ENCODE results near the gene SMCO4.
A peak's percentile ranks its signal among the peaks of the same experiment; 100 is the strongest.

The SMCO4 gene

GRCh38 chr11:93487032-93487483 is 56.1 kb downstream of the SMCO4 start:
- no peak overlapping the region for H3K27ac ChIP-seq
- DNase-seq (ENCODE audit: low spot score) = no peak
- TF ChIP-seq CTCF (conservative IDR thresholded peaks at IDR 0.05; ENCODE audit: low read depth) = no peak
- ChIA-PET POLR2A (ENCODE audit: low non-redundant PET) (no interaction called here), CTCF (no interaction called here)

- H3K27ac ChIP-seq = no peak overlapping the region
- no peak for TF ChIP-seq CTCF (conservative IDR thresholded peaks at IDR 0.05; ENCODE audit: low read depth)
- no peak for DNase-seq (ENCODE audit: low spot score)
- CTCF ChIA-PET = no interaction called here
- POLR2A ChIA-PET (ENCODE audit: low non-redundant PET) = no interaction called here
Observed at GRCh38 chr11:93485983-93486382, 57.2 kb downstream of the SMCO4 start.

- no peak for DNase-seq (ENCODE audit: low spot score)
- POLR2A ChIA-PET (ENCODE audit: low non-redundant PET) = no interaction called here
- no peak overlapping the region for H3K27ac ChIP-seq
- no peak for TF ChIP-seq CTCF (conservative IDR thresholded peaks at IDR 0.05; ENCODE audit: low read depth)
- CTCF ChIA-PET = no interaction called here
Observed at GRCh38 chr11:93484716-93485115, 58.5 kb downstream of the SMCO4 start.

GRCh38 chr11:93482556-93482955 is 60.6 kb downstream of the SMCO4 start:
- no peak for TF ChIP-seq CTCF (conservative IDR thresholded peaks at IDR 0.05; ENCODE audit: low read depth)
- ChIA-PET POLR2A (ENCODE audit: low non-redundant PET) (no interaction called here), CTCF (interaction anchor here (0.6 to 0.9 kb wide), 2 partner anchors 10 to 20 kb away, joined by 3 read pairs; no protein-coding TSS in a partner anchor)
- DNase-seq (ENCODE audit: low spot score) = no peak
- H3K27ac ChIP-seq = no peak overlapping the region

GRCh38 chr11:93481696-93482095 is 61.5 kb downstream of the SMCO4 start:
- no peak for TF ChIP-seq CTCF (conservative IDR thresholded peaks at IDR 0.05; ENCODE audit: low read depth)
- DNase-seq (ENCODE audit: low spot score) = peak; percentile 9
- ChIA-PET CTCF (interaction anchor here (0.6 to 0.9 kb wide), 2 partner anchors 10 to 19 kb away, joined by 3 read pairs; no protein-coding TSS in a partner anchor), POLR2A (ENCODE audit: low non-redundant PET) (no interaction called here)
- no peak overlapping the region for H3K27ac ChIP-seq

- DNase-seq (ENCODE audit: low spot score) = peak; percentile 55
- ChIA-PET POLR2A (ENCODE audit: low non-redundant PET) (no interaction called here), CTCF (interaction anchor here (0.6 kb wide), 1 partner anchor 159 kb away, joined by 4 read pairs; no protein-coding TSS in a partner anchor)
- TF ChIP-seq CTCF (conservative IDR thresholded peaks at IDR 0.05; ENCODE audit: low read depth) = no peak
- no peak overlapping the region for H3K27ac ChIP-seq
Observed at GRCh38 chr11:93481279-93481678, 61.9 kb downstream of the SMCO4 start.
